MCF 10A (cell line): ENCODE data around the gene CYFIP1. TPM values are rescaled to one million over a fixed set of nuclear protein-coding genes. Genes with fewer than 3 reads are reported as not detected.

Experiments used
- BruUV-seq: library from RNA; stranded (reverse); fragments of 400-500 nt; replicated peaks from 2 replicates; lab custom pipeline; 2021; lab: Mats Ljungman, UMichigan
- CTCF ChIA-PET: fragments of 300-600 bp; sonication (Branson Sonifier 250); formaldehyde crosslinking; extraction: SDS; loops from one replicate; lab custom pipeline; 2021; ENCODE audit warnings: antibody characterized with exemption, inconsistent platforms; lab: Yijun Ruan, JAX
- POLR2A ChIA-PET: fragments of 300-600, 350-650 bp; sonication (Branson Sonifier 250); formaldehyde crosslinking; extraction: SDS; loops from one replicate; lab custom pipeline; 2020; ENCODE audit warnings: antibody characterized with exemption, inconsistent platforms; lab: Yijun Ruan, JAX
- DNase-seq: peaks from one replicate; pipeline ENCODE4 v3.0.0-alpha.2; 2018; ENCODE audit not compliant: unreplicated experiment
- H3K27ac Mint-ChIP-seq: one replicate; pipeline ENCODE4 v1.8.0; 2022; ENCODE audit warnings: mild to moderate bottlenecking, low read depth, mixed read lengths; ENCODE audit not compliant: unreplicated experiment
- H3K27me3 Mint-ChIP-seq: one replicate; pipeline ENCODE4 v1.8.0; 2022; ENCODE audit warnings: mixed read lengths; ENCODE audit not compliant: insufficient read depth, unreplicated experiment
- H3K36me3 Mint-ChIP-seq: one replicate; pipeline ENCODE4 v1.8.0; 2022; ENCODE audit warnings: mild to moderate bottlenecking, moderate library complexity, mixed read lengths; ENCODE audit not compliant: insufficient read depth, unreplicated experiment
- H3K4me1 Mint-ChIP-seq: one replicate; pipeline ENCODE4 v1.8.0; 2022; ENCODE audit warnings: mixed read lengths; ENCODE audit not compliant: insufficient read depth, unreplicated experiment
- H3K4me3 Mint-ChIP-seq: one replicate; pipeline ENCODE4 v1.8.0; 2022; ENCODE audit warnings: mild to moderate bottlenecking, moderate library complexity, mixed read lengths; ENCODE audit not compliant: unreplicated experiment
- H3K9me3 Mint-ChIP-seq: one replicate; pipeline ENCODE4 v1.8.0; 2022; ENCODE audit warnings: mixed read lengths; ENCODE audit not compliant: unreplicated experiment
- CTCF ChIP-seq: fragments of 200-600 bp; IDR thresholded peaks from one replicate; pipeline ENCODE4 v1.8.0; 2022; ENCODE audit warnings: antibody characterized with exemption, mild to moderate bottlenecking; ENCODE audit not compliant: unreplicated experiment
- intact Hi-C: fragments of 100-400 bp; cut with micrococcal nuclease; formaldehyde crosslinking; loops from 2 replicates; pipeline ENCODE4 v1.14.1; 2022
- total RNA-seq: library from RNA; stranded (reverse); gene quantifications from 2 replicates; pipeline ENCODE4 v1.2.3, GENCODE V29; 2022

Gene CYFIP1
- total RNA-seq, 1 experiment from 2014 or later = 99.1 TPM

- no peak for TF ChIP-seq CTCF
- no peak for DNase-seq
- peaks cover 73% of the 10 kb centered on the region for H3K36me3 Mint-ChIP-seq
- H3K9me3 Mint-ChIP-seq = no peaks in the 10 kb centered on the region
- POLR2A ChIA-PET = no interaction called here
- H3K27ac Mint-ChIP-seq = no peak overlapping the region
- intact Hi-C loops = no loop called here
- H3K4me3 Mint-ChIP-seq = no peak overlapping the region
- no peaks in the 10 kb centered on the region for H3K4me1 Mint-ChIP-seq
- no TSS peak for BruUV-seq
- no peaks in the 10 kb centered on the region for H3K27me3 Mint-ChIP-seq
- CTCF ChIA-PET = no interaction called here
Observed at GRCh38 chr15:22903961-22904534, 76.1 kb downstream of the CYFIP1 start.

- Mint-ChIP-seq H3K4me3 (no peak overlapping the region), H3K9me3 (no peaks in the 10 kb centered on the region), H3K4me1 (no peaks in the 10 kb centered on the region), H3K27me3 (no peaks in the 10 kb centered on the region), H3K27ac (no peak overlapping the region), H3K36me3 (peaks cover 67% of the 10 kb centered on the region)
- no peak for DNase-seq
- intact Hi-C loops = no loop called here
- POLR2A ChIA-PET = no interaction called here
- CTCF ChIA-PET = no interaction called here
- no peak for TF ChIP-seq CTCF
- BruUV-seq = no TSS peak
Observed at GRCh38 chr15:22903427-22903826, 76.7 kb downstream of the CYFIP1 start.

GRCh38 chr15:22902981-22903380 is 77.2 kb downstream of the CYFIP1 start:
- POLR2A ChIA-PET = no interaction called here
- no peak overlapping the region for H3K27ac Mint-ChIP-seq
- no peak overlapping the region for H3K4me3 Mint-ChIP-seq
- BruUV-seq = no TSS peak
- no peaks in the 10 kb centered on the region for H3K27me3 Mint-ChIP-seq
- H3K36me3 Mint-ChIP-seq = peaks cover 62% of the 10 kb centered on the region
- CTCF ChIA-PET = interaction anchor here (0.9 kb wide), 1 partner anchor 26 kb away, joined by 3 read pairs; no protein-coding TSS in a partner anchor
- intact Hi-C loops = no loop called here
- no peak for TF ChIP-seq CTCF
- DNase-seq = no peak
- no peaks in the 10 kb centered on the region for H3K4me1 Mint-ChIP-seq
- H3K9me3 Mint-ChIP-seq = no peaks in the 10 kb centered on the region

GRCh38 chr15:22902578-22902977 is 77.6 kb downstream of the CYFIP1 start:
- no peak overlapping the region for H3K4me3 Mint-ChIP-seq
- H3K36me3 Mint-ChIP-seq = peaks cover 58% of the 10 kb centered on the region
- ChIA-PET CTCF (interaction anchor here (0.9 kb wide), 1 partner anchor 26 kb away, joined by 3 read pairs; no protein-coding TSS in a partner anchor), POLR2A (no interaction called here)
- DNase-seq = no peak
- no peaks in the 10 kb centered on the region for H3K27me3 Mint-ChIP-seq
- H3K4me1 Mint-ChIP-seq = no peaks in the 10 kb centered on the region
- intact Hi-C loops = no loop called here
- no TSS peak for BruUV-seq
- no peaks in the 10 kb centered on the region for H3K9me3 Mint-ChIP-seq
- no peak overlapping the region for H3K27ac Mint-ChIP-seq
- TF ChIP-seq CTCF = no peak
